H9 (cell line): ENCODE results near the gene PRUNE2. TPM values are rescaled to one million over a fixed set of nuclear protein-coding genes. Genes with fewer than 3 reads are reported as not detected.

Experiments used
- DNase-seq: peaks from one replicate; pipeline ENCODE4 v3.0.0-alpha.2; 2017
- H2AFZ ChIP-seq: one replicate; pipeline ENCODE4 v1.6.1; 2013; ENCODE audit warnings: mild to moderate bottlenecking, low read length, control low read depth, moderate library complexity
- H2AK5ac ChIP-seq: 2 replicates; pipeline ENCODE4 v1.6.1; 2013; ENCODE audit warnings: low read length, control low read depth, mixed read lengths; ENCODE audit not compliant: insufficient read length
- H2BK120ac ChIP-seq: one replicate; pipeline ENCODE4 v1.6.1; 2013; ENCODE audit warnings: low read depth, mild to moderate bottlenecking, low read length, control low read depth, inconsistent platforms; ENCODE audit not compliant: poor library complexity, severe bottlenecking
- H2BK12ac ChIP-seq: 2 replicates; pipeline ENCODE4 v1.6.1; 2013; ENCODE audit warnings: low read length, control low read depth, mixed read lengths, low read depth; ENCODE audit not compliant: insufficient read length
- H2BK15ac ChIP-seq: 2 replicates; pipeline ENCODE4 v1.6.1; 2013; ENCODE audit warnings: low read depth, low read length, control low read depth
- H2BK20ac ChIP-seq: one replicate; pipeline ENCODE4 v1.6.1; 2013; ENCODE audit warnings: low read depth, mild to moderate bottlenecking, low read length, control low read depth, inconsistent platforms; ENCODE audit not compliant: poor library complexity, severe bottlenecking
- H2BK5ac ChIP-seq: 2 replicates; pipeline ENCODE4 v1.6.1; 2013; ENCODE audit warnings: low read length, control low read depth, mixed read lengths; ENCODE audit not compliant: insufficient read length
- H3K14ac ChIP-seq: 2 replicates; pipeline ENCODE4 v1.6.1; 2013; ENCODE audit warnings: low read length, control low read depth; ENCODE audit not compliant: insufficient read depth
- H3K18ac ChIP-seq: 2 replicates; pipeline ENCODE4 v1.6.1; 2013; ENCODE audit warnings: low read depth, mild to moderate bottlenecking, mixed read lengths, low read length, control low read depth; ENCODE audit not compliant: insufficient read length
- H3K23ac ChIP-seq: 2 replicates; pipeline ENCODE4 v1.6.1; 2013; ENCODE audit warnings: low read length, control low read depth, mixed read lengths, low read depth; ENCODE audit not compliant: insufficient read length
- H3K23me2 ChIP-seq: 2 replicates; pipeline ENCODE4 v1.6.1; 2013; ENCODE audit warnings: low read depth, mild to moderate bottlenecking, mixed read lengths, low read length, control low read depth; ENCODE audit not compliant: insufficient read length, poor library complexity, severe bottlenecking
- H3K27ac ChIP-seq: 2 replicates; pipeline ENCODE4 v1.5.1; 2013; ENCODE audit warnings: low read length, control low read depth, mixed read lengths, low read depth; ENCODE audit not compliant: insufficient read length
- H3K27me3 ChIP-seq: 2 replicates; pipeline ENCODE4 v1.6.1; 2013; ENCODE audit warnings: low read length, control low read depth, inconsistent platforms; ENCODE audit not compliant: insufficient read depth
- H3K4ac ChIP-seq: 2 replicates; pipeline ENCODE4 v1.6.1; 2013; ENCODE audit warnings: low read depth, mild to moderate bottlenecking, control low read depth, inconsistent platforms, low read length, moderate library complexity
- H3K4me1 ChIP-seq: 2 replicates; pipeline ENCODE4 v1.6.1; 2013; ENCODE audit warnings: low read length, control low read depth, inconsistent platforms; ENCODE audit not compliant: insufficient read depth
- H3K4me2 ChIP-seq: 2 replicates; pipeline ENCODE4 v1.6.1; 2013; ENCODE audit warnings: low read length, control low read depth, mixed read lengths; ENCODE audit not compliant: insufficient read length, insufficient read depth
- H3K56ac ChIP-seq: 2 replicates; pipeline ENCODE4 v1.6.1; 2013; ENCODE audit warnings: low read depth, mild to moderate bottlenecking, mixed read lengths, low read length, control low read depth; ENCODE audit not compliant: insufficient read length
- H3K79me1 ChIP-seq: 2 replicates; pipeline ENCODE4 v1.6.1; 2013; ENCODE audit warnings: low read depth, mild to moderate bottlenecking, moderate library complexity, low read length, control low read depth, inconsistent platforms; ENCODE audit not compliant: insufficient read depth, poor library complexity, severe bottlenecking
- H3K79me2 ChIP-seq: 2 replicates; pipeline ENCODE4 v1.6.1; 2013; ENCODE audit warnings: low read length, control low read depth, inconsistent platforms; ENCODE audit not compliant: insufficient read depth
- H3K9ac ChIP-seq: 2 replicates; pipeline ENCODE4 v1.6.1; 2013; ENCODE audit warnings: low read length, control low read depth, mixed read lengths; ENCODE audit not compliant: insufficient read length; ENCODE audit errors: extremely low read depth
- H3K9me3 ChIP-seq: one replicate; pipeline ENCODE4 v1.6.1; 2013; ENCODE audit warnings: low read depth, low read length, inconsistent platforms; ENCODE audit not compliant: control insufficient read depth
- H3T11ph ChIP-seq: one replicate; pipeline ENCODE4 v1.6.1; 2013; ENCODE audit warnings: mild to moderate bottlenecking, low read length, control low read depth, inconsistent platforms
- H4K20me1 ChIP-seq: one replicate; pipeline ENCODE4 v1.6.1; 2013; ENCODE audit not compliant: control insufficient read depth, insufficient read length, insufficient read depth
- H4K5ac ChIP-seq: 2 replicates; pipeline ENCODE4 v1.6.1; 2013; ENCODE audit warnings: low read depth, mild to moderate bottlenecking, mixed read lengths, low read length, control low read depth; ENCODE audit not compliant: insufficient read length
- H4K8ac ChIP-seq: replicated peaks from 2 replicates; pipeline ENCODE4 v1.6.1; 2013; ENCODE audit warnings: low read length, control low read depth, mixed read lengths, low read depth; ENCODE audit not compliant: insufficient read length
- H4K91ac ChIP-seq: 2 replicates; pipeline ENCODE4 v1.6.1; 2013; ENCODE audit warnings: low read depth, mild to moderate bottlenecking, moderate library complexity, mixed read lengths, low read length, control low read depth; ENCODE audit not compliant: insufficient read length
- H3K27ac Mint-ChIP-seq, 3 experiments: 2 replicates in 2 of 3; 3 replicates in 1 of 3; pipeline ENCODE4 v1.8.0; 2020 to 2021; ENCODE audit warnings: mixed read lengths in 3 of 3, mild to moderate bottlenecking in 1 of 3, moderate library complexity in 1 of 3
- H3K27me3 Mint-ChIP-seq: 2 replicates; pipeline ENCODE4 v1.8.0; 2021; ENCODE audit warnings: low read depth, mild to moderate bottlenecking, moderate library complexity, mixed read lengths
- H3K36me3 Mint-ChIP-seq, 3 experiments: 2 replicates in 2 of 3; 3 replicates in 1 of 3; pipeline ENCODE4 v1.8.0; 2020 to 2021; ENCODE audit warnings: low read depth in 3 of 3, mixed read lengths in 3 of 3; ENCODE audit not compliant: insufficient read depth in 1 of 3
- H3K4me1 Mint-ChIP-seq, 2 experiments: 2 replicates each; pipeline ENCODE4 v1.8.0; 2020; ENCODE audit warnings: mixed read lengths in 2 of 2
- H3K4me3 Mint-ChIP-seq, 2 experiments: 2 replicates in 1 of 2; 3 replicates in 1 of 2; pipeline ENCODE4 v1.8.0; 2020 to 2021; ENCODE audit warnings: mild to moderate bottlenecking in 2 of 2, mixed read lengths in 2 of 2, moderate library complexity in 1 of 2
- H3K9me3 Mint-ChIP-seq, 2 experiments: 2 replicates in 1 of 2; 3 replicates in 1 of 2; pipeline ENCODE4 v1.8.0; 2020; ENCODE audit warnings: mild to moderate bottlenecking in 2 of 2, mixed read lengths in 2 of 2, moderate library complexity in 1 of 2
- WGBS: extraction: QIAGEN DNeasy Blood & Tissue Kit; methylation state at CpG from one replicate; pipeline ENCODE4 v1.1.7; 2013; ENCODE audit warnings: missing lambda C conversion rate, low lambda C conversion rate, mixed read lengths; ENCODE audit not compliant: insufficient read length; ENCODE audit errors: extremely low coverage; 5-methylcytosine and 5-hydroxymethylcytosine counted together
- total RNA-seq: library from RNA; stranded (reverse); gene quantifications from 2 replicates; pipeline ENCODE4 v1.2.1, GENCODE V29; 2021
- TF ChIP-seq, protein P1 (sequence below): fragments of 200-600 bp; sonication (generic); conservative IDR thresholded peaks from 3 replicates; pipeline ENCODE4 v1.8.0; 2021; ENCODE audit warnings: antibody characterized with exemption, mild to moderate bottlenecking

Gene PRUNE2
- total RNA-seq, 1 experiment from 2014 or later = 12.1 TPM

GRCh38 chr9:76926324-76926741 lies 20.4 kb upstream of the PRUNE2 start:
- Histone ChIP-seq H3K4me1 (no peaks in the 10 kb centered on the region), H4K8ac (no peak overlapping the region), H3K56ac (no peak overlapping the region), H3K27ac (no peak overlapping the region), H2BK15ac (no peak overlapping the region), H2BK5ac (no peak overlapping the region), H3K9me3 (no peaks in the 10 kb centered on the region), H3K27me3 (no peaks in the 10 kb centered on the region), H3K9ac (no peak overlapping the region), H4K91ac (no peak overlapping the region), H3K18ac (no peak overlapping the region), H2BK120ac (no peak overlapping the region), H3K4me2 (no peak overlapping the region), H2AFZ (no peak overlapping the region), H3K79me2 (no peaks in the 10 kb centered on the region), H3K23me2 (no peaks in the 10 kb centered on the region), H3K23ac (no peak overlapping the region), H3K4ac (no peak overlapping the region), H3K14ac (no peak overlapping the region), H4K20me1 (no peaks in the 10 kb centered on the region), H3T11ph (no peak overlapping the region), H2BK12ac (no peak overlapping the region), H2AK5ac (no peak overlapping the region), H2BK20ac (no peak overlapping the region), H4K5ac (no peak overlapping the region), H3K79me1 (no peaks in the 10 kb centered on the region)
- no peak overlapping the region for H3K4me3 Mint-ChIP-seq
- peaks cover 0 to 7% of the 10 kb centered on the region in 2 experiments; a peak in 3 of 5 replicates for H3K9me3 Mint-ChIP-seq
- H3K4me1 Mint-ChIP-seq = no peaks in the 10 kb centered on the region
- TF ChIP-seq, protein P1, sequence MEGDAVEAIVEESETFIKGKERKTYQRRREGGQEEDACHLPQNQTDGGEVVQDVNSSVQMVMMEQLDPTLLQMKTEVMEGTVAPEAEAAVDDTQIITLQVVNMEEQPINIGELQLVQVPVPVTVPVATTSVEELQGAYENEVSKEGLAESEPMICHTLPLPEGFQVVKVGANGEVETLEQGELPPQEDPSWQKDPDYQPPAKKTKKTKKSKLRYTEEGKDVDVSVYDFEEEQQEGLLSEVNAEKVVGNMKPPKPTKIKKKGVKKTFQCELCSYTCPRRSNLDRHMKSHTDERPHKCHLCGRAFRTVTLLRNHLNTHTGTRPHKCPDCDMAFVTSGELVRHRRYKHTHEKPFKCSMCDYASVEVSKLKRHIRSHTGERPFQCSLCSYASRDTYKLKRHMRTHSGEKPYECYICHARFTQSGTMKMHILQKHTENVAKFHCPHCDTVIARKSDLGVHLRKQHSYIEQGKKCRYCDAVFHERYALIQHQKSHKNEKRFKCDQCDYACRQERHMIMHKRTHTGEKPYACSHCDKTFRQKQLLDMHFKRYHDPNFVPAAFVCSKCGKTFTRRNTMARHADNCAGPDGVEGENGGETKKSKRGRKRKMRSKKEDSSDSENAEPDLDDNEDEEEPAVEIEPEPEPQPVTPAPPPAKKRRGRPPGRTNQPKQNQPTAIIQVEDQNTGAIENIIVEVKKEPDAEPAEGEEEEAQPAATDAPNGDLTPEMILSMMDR = no peak
- WGBS = no CpG with 5 or more reads among the region's 4 CpGs
- no peak for DNase-seq
- H3K27me3 Mint-ChIP-seq = no peaks in the 10 kb centered on the region
- no peak overlapping the region for H3K27ac Mint-ChIP-seq
- H3K36me3 Mint-ChIP-seq = peaks cover 0 to 2% (median 0%) of the 10 kb centered on the region in 3 experiments; a peak in 3 of 7 replicates
